Loucy (cell line): ENCODE results near the gene PEAK3.

Experiments used
- H2AFZ ChIP-seq: fragments of 200-600 bp; sonication (generic); 2 replicates; pipeline ENCODE4 v1.6.0; 2016; ENCODE audit warnings: antibody characterized with exemption, mild to moderate bottlenecking, low read length, moderate library complexity
- H3F3A ChIP-seq: fragments of 200-600 bp; 2 replicates; pipeline ENCODE4 v1.6.0; 2016; ENCODE audit warnings: antibody characterized with exemption, low read depth, mild to moderate bottlenecking
- H3K27me3 ChIP-seq: fragments of 200-600 bp; sonication (generic); 2 replicates; pipeline ENCODE4 v1.6.1; 2014; ENCODE audit warnings: low read length, mild to moderate bottlenecking; ENCODE audit not compliant: insufficient read depth, poor library complexity, severe bottlenecking
- H3K36me3 ChIP-seq: fragments of 200-600 bp; sonication (generic); 2 replicates; pipeline ENCODE4 v1.6.1; 2016; ENCODE audit warnings: low read length; ENCODE audit not compliant: insufficient read depth
- H3K4me1 ChIP-seq: fragments of 200-600 bp; sonication (generic); 2 replicates; pipeline ENCODE4 v1.5.1; 2014; ENCODE audit warnings: low read length, mild to moderate bottlenecking; ENCODE audit not compliant: insufficient read depth, poor library complexity, severe bottlenecking
- H3K4me2 ChIP-seq: fragments of 200-600 bp; sonication (generic); 2 replicates; pipeline ENCODE4 v1.6.0; 2014; ENCODE audit warnings: antibody characterized with exemption, low read length, low read depth, mild to moderate bottlenecking; ENCODE audit not compliant: poor library complexity, severe bottlenecking
- H3K4me3 ChIP-seq: fragments of 200-600 bp; sonication (generic); 2 replicates; pipeline ENCODE4 v1.5.1; 2014; ENCODE audit warnings: low read length, mild to moderate bottlenecking, mixed read lengths; ENCODE audit not compliant: poor library complexity, severe bottlenecking
- H3K79me2 ChIP-seq: fragments of 200-600 bp; sonication (generic); 2 replicates; pipeline ENCODE4 v1.6.1; 2014; ENCODE audit warnings: low read length; ENCODE audit not compliant: insufficient read depth
- H3K9ac ChIP-seq: fragments of 200-600 bp; sonication (generic); 2 replicates; pipeline ENCODE4 v1.6.0; 2014; ENCODE audit warnings: mild to moderate bottlenecking, low read depth, low read length, moderate library complexity; ENCODE audit not compliant: poor library complexity, severe bottlenecking
- H3K9me2 ChIP-seq: fragments of 200-600 bp; sonication (generic); replicated peaks from 2 replicates; pipeline ENCODE4 v1.6.1; 2016; ENCODE audit warnings: low read depth, low read length, mixed read lengths
- H3K9me3 ChIP-seq: fragments of 200-600 bp; sonication (generic); 2 replicates; pipeline ENCODE4 v1.6.1; 2014; ENCODE audit warnings: mild to moderate bottlenecking, antibody characterized with exemption, low read length, low read depth; ENCODE audit not compliant: insufficient read depth
- H4K20me1 ChIP-seq: fragments of 200-600 bp; sonication (generic); 2 replicates; pipeline ENCODE4 v1.6.0; 2014; ENCODE audit warnings: antibody characterized with exemption, low read length, mild to moderate bottlenecking; ENCODE audit not compliant: insufficient read depth, poor library complexity, severe bottlenecking
- EZH2phosphoT487 ChIP-seq: fragments of 200-600 bp; IDR thresholded peaks from 2 replicates; pipeline ENCODE4 v1.6.1; 2018; ENCODE audit warnings: antibody characterized with exemption, mild to moderate bottlenecking, moderate library complexity, borderline replicate concordance
- TF ChIP-seq, protein P1 (sequence below): fragments of 200-600 bp; sonication (generic); conservative IDR thresholded peaks from 2 replicates; pipeline ENCODE4 v1.5.1; 2014; ENCODE audit warnings: mild to moderate bottlenecking, antibody characterized with exemption, low read length

Gene PEAK3

GRCh38 chr19:2224754-2225349 lies 57.1 kb downstream of the PEAK3 start:
- H3K27me3 ChIP-seq: no peaks in the 10 kb centered on the region
- no peaks in the 10 kb centered on the region for H3K9me3 ChIP-seq
- H3K36me3 ChIP-seq: peaks cover 87% of the 10 kb centered on the region; the same call in 1 of the 2 replicates
- H2AFZ ChIP-seq: no peak overlapping the region
- no peak for TF ChIP-seq EZH2phosphoT487
- TF ChIP-seq, protein P1, sequence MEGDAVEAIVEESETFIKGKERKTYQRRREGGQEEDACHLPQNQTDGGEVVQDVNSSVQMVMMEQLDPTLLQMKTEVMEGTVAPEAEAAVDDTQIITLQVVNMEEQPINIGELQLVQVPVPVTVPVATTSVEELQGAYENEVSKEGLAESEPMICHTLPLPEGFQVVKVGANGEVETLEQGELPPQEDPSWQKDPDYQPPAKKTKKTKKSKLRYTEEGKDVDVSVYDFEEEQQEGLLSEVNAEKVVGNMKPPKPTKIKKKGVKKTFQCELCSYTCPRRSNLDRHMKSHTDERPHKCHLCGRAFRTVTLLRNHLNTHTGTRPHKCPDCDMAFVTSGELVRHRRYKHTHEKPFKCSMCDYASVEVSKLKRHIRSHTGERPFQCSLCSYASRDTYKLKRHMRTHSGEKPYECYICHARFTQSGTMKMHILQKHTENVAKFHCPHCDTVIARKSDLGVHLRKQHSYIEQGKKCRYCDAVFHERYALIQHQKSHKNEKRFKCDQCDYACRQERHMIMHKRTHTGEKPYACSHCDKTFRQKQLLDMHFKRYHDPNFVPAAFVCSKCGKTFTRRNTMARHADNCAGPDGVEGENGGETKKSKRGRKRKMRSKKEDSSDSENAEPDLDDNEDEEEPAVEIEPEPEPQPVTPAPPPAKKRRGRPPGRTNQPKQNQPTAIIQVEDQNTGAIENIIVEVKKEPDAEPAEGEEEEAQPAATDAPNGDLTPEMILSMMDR: no peak
- no peak overlapping the region for H3K9ac ChIP-seq
- no peaks in the 10 kb centered on the region for H3K4me1 ChIP-seq
- no peak overlapping the region for H3K4me3 ChIP-seq
- no peaks in the 10 kb centered on the region for H3K9me2 ChIP-seq
- H3K79me2 ChIP-seq: no peaks in the 10 kb centered on the region
- no peaks in the 10 kb centered on the region for H3F3A ChIP-seq
- H4K20me1 ChIP-seq: no peaks in the 10 kb centered on the region
- no peak overlapping the region for H3K4me2 ChIP-seq
